OCI-LY1 (cell line): Measurements from ENCODE around the gene B3GALT5.
"Not testable (repeated sequence)": the region's sequence is repeated elsewhere in the genome, so short reads cannot be mapped to it uniquely, and the experiment has no call there.

Source experiments
- H2AFZ ChIP-seq: fragments of 200-600 bp; sonication (generic), shearing (Covaris generic); 2 replicates; pipeline ENCODE4 v1.6.0; 2014; ENCODE audit warnings: antibody characterized with exemption, mild to moderate bottlenecking, low read length
- H3F3A ChIP-seq: fragments of 200-600 bp; sonication (generic), shearing (Covaris generic); 2 replicates; pipeline ENCODE4 v1.6.0; 2014; ENCODE audit warnings: mild to moderate bottlenecking, antibody characterized with exemption, low read length, moderate library complexity; ENCODE audit not compliant: insufficient read depth
- H3K27ac ChIP-seq: fragments of 200-600 bp; sonication (generic); 2 replicates; pipeline ENCODE4 v1.5.1; 2014; ENCODE audit warnings: low read length, mixed run types, mild to moderate bottlenecking, low read depth; ENCODE audit not compliant: poor library complexity, severe bottlenecking
- H3K27me3 ChIP-seq: fragments of 200-600 bp; sonication (generic); 2 replicates; pipeline ENCODE4 v1.6.0; 2014; ENCODE audit warnings: antibody characterized with exemption, mild to moderate bottlenecking, low read length, moderate library complexity; ENCODE audit not compliant: insufficient read depth
- H3K36me3 ChIP-seq: fragments of 200-600 bp; sonication (generic); 2 replicates; pipeline ENCODE4 v1.6.1; 2014; ENCODE audit warnings: mild to moderate bottlenecking, antibody characterized with exemption, low read length, moderate library complexity, mixed read lengths; ENCODE audit not compliant: insufficient read depth
- H3K4me1 ChIP-seq: fragments of 200-600 bp; sonication (generic); 2 replicates; pipeline ENCODE4 v1.5.1; 2014; ENCODE audit warnings: mild to moderate bottlenecking, low read length, moderate library complexity; ENCODE audit not compliant: insufficient read depth, severe bottlenecking
- H3K4me2 ChIP-seq: fragments of 200-600 bp; sonication (generic), shearing (Covaris generic); 2 replicates; pipeline ENCODE4 v1.6.1; 2014; ENCODE audit warnings: low read length
- H3K4me3 ChIP-seq: fragments of 200-600 bp; sonication (generic); 2 replicates; pipeline ENCODE4 v1.5.1; 2014; ENCODE audit warnings: low read length, low read depth, mild to moderate bottlenecking, mixed read lengths; ENCODE audit not compliant: poor library complexity, severe bottlenecking
- H3K79me2 ChIP-seq: fragments of 200-600 bp; shearing (Covaris generic); 2 replicates; pipeline ENCODE4 v1.6.1; 2016; ENCODE audit warnings: mixed run types, low read length, mixed read lengths; ENCODE audit not compliant: insufficient read depth
- H3K9ac ChIP-seq: fragments of 200-600 bp; sonication (generic), shearing (Covaris generic); 2 replicates; pipeline ENCODE4 v1.6.1; 2014; ENCODE audit warnings: mild to moderate bottlenecking, low read length, mixed read lengths
- H3K9me2 ChIP-seq: fragments of 200-600 bp; sonication (generic), shearing (Covaris generic); 2 replicates; pipeline ENCODE4 v1.6.1; 2014; ENCODE audit warnings: low read depth, mild to moderate bottlenecking, low read length, mixed read lengths
- H3K9me3 ChIP-seq: fragments of 200-600 bp; shearing (Covaris generic); 2 replicates; pipeline ENCODE4 v1.6.1; 2014; ENCODE audit warnings: low read length, mixed read lengths
- H4K20me1 ChIP-seq: fragments of 200-600 bp; sonication (generic), shearing (Covaris generic); 2 replicates; pipeline ENCODE4 v1.6.0; 2016; ENCODE audit warnings: mild to moderate bottlenecking, low read length; ENCODE audit not compliant: insufficient read depth
- CTCF ChIP-seq: fragments of 200-600 bp; sonication (generic), shearing (Covaris generic); IDR thresholded peaks from 2 replicates; pipeline ENCODE4 v1.5.1; 2017; ENCODE audit warnings: mild to moderate bottlenecking, antibody characterized with exemption, low read length, moderate library complexity, mixed read lengths
- EZH2 ChIP-seq: fragments of 200-600 bp; sonication (generic), shearing (Covaris generic); IDR thresholded peaks from 2 replicates; pipeline ENCODE4 v1.8.0; 2017; ENCODE audit warnings: borderline replicate concordance, mixed run types, mild to moderate bottlenecking, antibody characterized with exemption, low read length, moderate library complexity, mixed read lengths

The B3GALT5 gene

GRCh38 chr21:39688010-39688409 lies 75.3 kb downstream of the B3GALT5 start:
- Histone ChIP-seq H3F3A (no peaks in the 10 kb centered on the region), H3K9ac (no peak overlapping the region), H4K20me1 (no peaks in the 10 kb centered on the region), H3K36me3 (no peaks in the 10 kb centered on the region), H3K79me2 (no peaks in the 10 kb centered on the region), H3K27ac (no peak overlapping the region), H3K27me3 (no peaks in the 10 kb centered on the region), H3K9me3 (no peaks in the 10 kb centered on the region), H3K4me1 (no peaks in the 10 kb centered on the region), H3K4me3 (no peak overlapping the region), H3K4me2 (no peak overlapping the region), H2AFZ (no peak overlapping the region), H3K9me2 (no peaks in the 10 kb centered on the region)
- TF ChIP-seq EZH2: no peak

GRCh38 chr21:39689860-39690259 lies 77.1 kb downstream of the B3GALT5 start:
- not testable (repeated sequence) for H3K9ac ChIP-seq, H3K4me1 ChIP-seq, H3F3A ChIP-seq, H3K9me2 ChIP-seq, H4K20me1 ChIP-seq, H3K4me2 ChIP-seq, H3K4me3 ChIP-seq, H3K36me3 ChIP-seq, H3K9me3 ChIP-seq, H3K27me3 ChIP-seq, H2AFZ ChIP-seq, H3K79me2 ChIP-seq, H3K27ac ChIP-seq

- Histone ChIP-seq H3K36me3 (no peaks in the 10 kb centered on the region), H3K4me2 (no peak overlapping the region), H3K27ac (no peak overlapping the region), H3K9ac (no peak overlapping the region), H3K79me2 (no peaks in the 10 kb centered on the region), H4K20me1 (no peaks in the 10 kb centered on the region), H3K4me3 (no peak overlapping the region), H2AFZ (no peak overlapping the region), H3K27me3 (no peaks in the 10 kb centered on the region), H3K4me1 (no peaks in the 10 kb centered on the region), H3K9me3 (no peaks in the 10 kb centered on the region), H3F3A (no peaks in the 10 kb centered on the region), H3K9me2 (no peaks in the 10 kb centered on the region)
- TF ChIP-seq CTCF (no peak), EZH2 (no peak)
Measured at GRCh38 chr21:39690454-39690853, 77.7 kb downstream of the B3GALT5 start.

- Histone ChIP-seq H2AFZ (no peak overlapping the region), H3K9me2 (no peaks in the 10 kb centered on the region), H3K36me3 (no peaks in the 10 kb centered on the region), H3K4me2 (no peak overlapping the region), H3F3A (no peaks in the 10 kb centered on the region), H4K20me1 (no peaks in the 10 kb centered on the region), H3K27ac (no peak overlapping the region), H3K4me3 (no peak overlapping the region), H3K4me1 (no peaks in the 10 kb centered on the region), H3K27me3 (no peaks in the 10 kb centered on the region), H3K9ac (no peak overlapping the region), H3K79me2 (no peaks in the 10 kb centered on the region), H3K9me3 (no peaks in the 10 kb centered on the region)
- TF ChIP-seq EZH2: no peak
- no peak for TF ChIP-seq CTCF
Measured at GRCh38 chr21:39694750-39695149, 82.0 kb downstream of the B3GALT5 start.
